Embryonic facial prominence (tissue), 1 donor: Measurements from ENCODE around the gene TMEM8B.
A peak's percentile ranks its signal among the peaks of the same experiment; 100 is the strongest.
"Not testable (repeated sequence)": the region's sequence is repeated elsewhere in the genome, so short reads cannot be mapped to it uniquely, and the experiment has no call there.

Experiments
- DNase-seq: peaks from one replicate; pipeline ENCODE4 v3.0.0-alpha.2; 2016; ENCODE audit errors: extremely low spot score

TMEM8B gene

DNA sequence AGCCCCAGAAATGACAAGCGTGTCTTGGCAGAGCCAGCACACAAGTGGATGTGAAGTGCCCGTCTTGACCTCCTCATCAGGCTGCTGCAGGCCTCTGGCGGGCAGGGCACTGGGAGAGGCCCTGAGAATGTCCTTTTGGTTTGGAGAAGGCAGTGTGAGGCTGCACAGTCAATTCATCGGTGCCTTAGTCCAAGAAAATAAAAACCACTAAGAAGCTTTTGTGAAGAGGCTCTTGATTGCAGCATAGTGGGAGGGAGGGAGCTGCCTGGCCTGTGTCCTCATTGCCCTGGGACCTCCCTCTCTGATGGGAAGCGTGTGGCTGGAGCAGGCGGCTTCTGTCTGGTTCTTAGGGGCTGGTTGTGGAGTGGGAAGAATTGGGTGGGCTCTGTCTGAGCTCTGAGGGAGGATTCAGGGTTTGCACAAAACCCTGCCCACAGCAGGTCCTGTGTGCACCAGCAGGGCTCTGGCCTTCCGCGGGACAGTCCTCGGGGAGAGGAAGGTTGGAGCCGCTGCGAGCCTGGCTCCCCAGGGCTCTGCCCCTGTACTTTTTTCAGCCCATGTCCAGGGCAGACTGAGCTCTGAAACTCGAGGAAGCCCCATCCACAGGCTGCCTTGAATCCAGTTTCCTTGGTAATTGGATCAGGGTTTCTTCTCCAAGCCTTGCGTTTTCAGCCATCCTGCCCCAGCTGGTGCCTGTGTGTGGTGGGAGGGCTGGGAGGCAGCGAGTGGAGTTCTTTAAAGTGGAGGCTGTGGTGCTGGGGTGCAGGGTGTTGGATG, 78.1 kb downstream of the TMEM8B start:
- no peak for DNase-seq

DNA sequence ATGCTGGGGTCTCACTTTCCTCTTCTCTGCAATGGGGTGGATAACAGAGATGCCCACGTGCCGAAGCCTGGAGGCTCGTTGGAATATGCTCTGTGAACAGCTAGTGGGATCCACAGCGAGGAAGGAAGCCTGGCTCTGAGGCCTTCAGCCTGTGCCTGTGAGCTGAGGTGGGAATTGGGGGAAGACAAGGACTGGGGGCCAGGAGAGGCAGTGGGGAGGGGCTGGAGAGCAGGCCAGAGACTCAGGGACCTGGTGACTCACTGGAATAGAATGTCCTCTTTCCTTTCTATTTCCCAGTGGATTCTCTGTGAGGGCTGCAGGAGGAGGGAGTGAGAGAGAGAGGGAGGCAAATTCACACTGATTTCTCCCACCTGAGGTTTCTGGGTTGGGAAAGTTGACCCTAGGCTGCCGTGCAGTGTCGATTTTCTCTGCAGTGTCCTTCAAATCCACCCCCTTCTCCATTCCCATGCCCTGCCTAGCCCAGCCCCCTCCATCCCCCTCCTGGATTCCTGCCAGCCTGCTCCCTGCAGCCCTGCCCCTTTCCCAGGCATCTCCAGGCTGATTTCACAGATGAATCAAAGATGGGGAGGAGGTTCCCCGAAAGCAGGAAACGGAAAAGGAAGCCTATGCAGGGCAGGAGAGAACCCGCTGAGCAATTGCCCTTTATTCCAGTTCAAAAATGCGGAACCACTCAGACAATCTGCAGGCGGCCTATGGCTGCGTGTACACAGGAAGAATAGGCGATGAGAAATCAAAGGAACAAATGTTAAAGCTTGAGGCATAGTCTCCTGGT, 78.9 kb downstream of the TMEM8B start:
- DNase-seq, result peak; percentile 40

DNA sequence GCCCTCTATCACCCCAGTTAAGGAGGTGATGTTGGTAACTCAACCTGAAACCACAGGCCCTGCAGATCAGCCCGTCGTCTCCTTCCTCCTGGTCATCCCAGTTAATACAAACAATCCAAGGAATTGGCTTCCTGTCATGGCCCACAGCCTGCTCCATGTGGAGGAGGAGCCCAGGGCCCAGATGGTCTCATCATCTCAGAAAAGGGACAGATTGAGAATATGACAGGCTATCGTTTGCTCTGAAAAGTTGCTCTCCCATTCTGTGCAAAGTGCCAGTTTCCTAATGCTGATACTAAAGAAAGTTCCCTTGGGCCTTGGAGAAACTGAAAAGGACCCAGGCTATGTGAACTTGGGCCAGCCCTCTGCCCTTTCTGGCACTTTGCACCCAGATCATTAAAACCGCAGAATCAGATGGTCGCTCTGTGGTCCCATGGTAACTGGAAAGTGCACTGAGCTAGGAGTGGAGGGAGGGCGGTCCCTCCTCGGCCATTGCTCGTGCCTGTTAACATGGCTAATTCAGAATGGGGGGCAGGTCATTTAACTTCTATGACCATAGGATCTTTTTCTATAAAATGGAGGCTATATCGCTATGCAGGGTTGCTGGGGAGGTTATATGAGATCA, 79.6 kb downstream of the TMEM8B start:
- no peak for DNase-seq

DNA sequence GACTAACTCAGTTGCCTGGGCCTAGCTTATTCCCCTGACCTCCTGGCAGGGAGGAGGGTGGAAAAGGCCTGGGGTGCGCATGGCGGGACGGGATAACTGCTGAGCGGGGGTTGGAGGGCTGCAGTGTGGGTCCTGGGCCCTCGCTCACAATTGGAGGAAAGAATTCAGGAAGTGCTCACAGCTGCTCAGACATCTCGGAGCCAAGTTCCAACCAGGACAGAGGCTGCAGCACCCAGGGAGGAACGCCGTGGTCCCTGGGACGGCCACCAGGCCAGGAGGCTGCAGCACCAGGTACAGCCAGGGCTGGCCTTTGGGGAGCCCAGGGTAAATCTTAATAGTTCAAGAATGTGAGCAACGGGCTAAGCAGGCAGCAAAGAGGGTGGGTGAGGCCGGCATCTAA, 80.2 kb downstream of the TMEM8B start, which contains the start of gene SPAAR:
TSS of gene SPAAR (plus strand) at position 217 of the 400 bp plus-strand sequence. CDS start 974 bp downstream, outside the sequence.
- no peak for DNase-seq

DNA sequence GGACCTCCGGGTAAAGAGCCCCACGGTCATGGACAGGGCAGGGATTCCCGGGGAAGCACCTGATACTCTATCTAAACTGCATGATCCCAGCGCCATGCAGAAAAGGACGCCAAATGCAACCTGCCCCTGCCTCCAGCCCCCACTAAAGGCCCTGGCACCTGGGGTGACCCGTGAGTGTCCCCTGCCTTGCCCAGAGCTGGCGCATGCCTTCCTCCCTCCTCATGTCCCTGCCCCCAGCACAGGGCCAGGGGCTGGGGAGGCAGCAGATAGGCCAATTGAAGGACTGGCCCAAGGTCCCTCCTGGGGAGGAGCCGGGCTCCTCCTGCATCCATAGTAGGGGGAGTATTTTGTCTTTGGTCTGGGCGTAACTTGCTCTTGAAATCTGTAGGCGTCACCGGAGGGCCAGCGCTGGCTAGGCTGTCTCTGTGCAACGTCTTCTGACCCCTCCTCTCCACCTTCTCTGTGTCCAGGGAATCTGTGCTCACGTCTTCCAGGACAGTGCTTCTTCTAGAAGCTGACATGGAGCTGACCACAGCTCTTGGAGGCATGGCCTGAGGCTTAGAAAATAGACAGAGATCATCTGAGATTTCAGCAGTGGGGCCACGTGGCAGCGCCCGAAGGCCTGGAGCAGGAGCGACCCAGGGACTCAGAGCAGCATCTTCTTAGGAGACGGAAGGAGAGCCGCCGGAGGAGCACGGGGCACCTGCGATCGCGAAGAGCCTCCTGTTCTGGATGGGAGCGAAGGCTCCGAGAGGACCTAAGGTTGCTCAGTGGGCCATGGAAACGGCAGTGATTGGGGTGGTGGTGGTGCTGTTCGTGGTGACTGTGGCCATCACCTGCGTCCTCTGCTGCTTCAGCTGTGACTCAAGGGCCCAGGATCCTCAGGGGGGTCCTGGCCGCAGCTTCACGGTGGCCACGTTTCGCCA, 80.9 kb downstream of the TMEM8B start:
- DNase-seq, result no peak

DNA sequence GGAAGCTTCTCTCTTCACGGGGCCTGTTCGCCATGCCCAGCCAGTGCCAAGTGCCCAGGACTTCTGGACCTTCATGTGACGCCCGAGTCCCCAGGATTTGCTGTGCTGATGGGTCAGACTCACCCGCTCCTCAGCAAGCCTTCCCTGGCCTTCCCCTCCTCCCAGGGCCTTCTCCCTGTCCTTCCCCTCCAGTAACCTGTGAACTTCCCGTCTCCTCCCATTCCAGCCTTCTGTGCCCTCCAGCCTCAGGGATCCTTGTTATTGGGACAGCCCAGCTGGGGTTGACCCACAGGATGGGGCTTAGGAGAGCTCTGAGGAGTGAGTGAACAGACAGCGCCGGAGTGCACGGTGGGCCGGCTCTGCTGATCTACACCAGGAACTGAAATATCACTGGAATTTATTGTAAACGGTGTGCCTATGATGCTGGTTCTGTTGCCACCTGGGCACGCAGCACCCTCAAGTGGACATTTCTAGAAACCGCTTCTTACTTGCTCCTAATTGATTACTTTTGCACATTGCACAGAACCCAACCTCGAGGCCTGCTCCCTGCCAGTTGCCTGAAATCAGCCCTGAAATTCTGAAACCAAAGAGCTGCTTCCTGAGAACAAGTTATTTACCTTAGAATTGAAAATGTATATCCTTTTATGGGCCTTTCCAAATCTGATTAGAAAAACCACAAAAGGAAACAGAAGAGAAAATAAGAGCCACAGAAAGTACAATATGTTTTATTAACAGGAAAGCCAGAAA, 81.8 kb downstream of the TMEM8B start:
- no peak for DNase-seq

DNA sequence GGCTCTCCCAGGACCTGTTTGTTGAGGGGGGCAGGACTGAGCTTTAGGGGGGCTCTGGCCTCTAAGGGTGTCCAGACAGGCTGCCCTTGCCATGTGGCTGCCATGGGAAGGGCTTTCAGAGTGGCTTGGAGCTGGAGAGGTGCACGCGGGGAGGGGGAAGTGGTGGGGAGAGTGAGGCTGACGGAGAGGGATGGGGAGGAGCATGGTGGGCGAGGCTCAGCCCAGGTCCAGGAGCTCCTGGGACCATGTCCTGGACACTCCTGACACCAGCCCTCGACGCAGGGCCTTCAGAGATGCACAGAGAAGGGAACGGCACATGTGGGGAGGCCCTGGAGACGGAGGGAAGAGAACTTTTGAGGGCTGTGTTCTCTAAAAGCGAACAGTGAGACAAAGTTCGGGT, 82.7 kb downstream of the TMEM8B start:
- no peak for DNase-seq

DNA sequence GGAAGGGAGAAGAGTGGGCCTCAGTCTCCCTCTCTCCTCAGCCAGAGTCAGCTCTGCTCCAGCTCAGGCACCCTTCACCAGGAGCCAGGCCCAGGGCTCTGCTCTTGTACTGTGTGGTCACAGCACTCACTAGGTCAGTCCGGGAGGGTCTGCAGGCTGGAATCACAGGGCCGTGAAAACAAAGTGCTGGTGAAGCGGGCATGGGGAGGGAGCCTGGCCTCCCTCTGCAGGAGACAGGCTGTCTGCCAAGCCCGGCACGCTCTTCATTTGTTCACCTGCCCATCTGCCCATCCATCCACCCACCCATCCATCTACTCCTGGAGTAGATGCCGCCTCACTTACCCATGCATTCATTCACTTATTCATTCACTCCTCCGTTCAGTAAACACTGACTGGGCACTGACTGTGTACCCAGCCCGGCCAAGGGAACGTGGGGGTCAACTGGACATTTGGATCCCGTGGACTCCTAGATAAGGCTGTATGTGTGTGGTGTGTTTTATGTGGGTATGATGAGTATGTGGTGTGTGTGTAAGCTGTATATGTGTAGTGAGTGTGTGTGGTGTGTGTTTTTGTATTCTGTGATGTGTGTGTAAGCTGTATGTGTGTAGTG, 83.9 kb downstream of the TMEM8B start:
- no peak for DNase-seq

DNA sequence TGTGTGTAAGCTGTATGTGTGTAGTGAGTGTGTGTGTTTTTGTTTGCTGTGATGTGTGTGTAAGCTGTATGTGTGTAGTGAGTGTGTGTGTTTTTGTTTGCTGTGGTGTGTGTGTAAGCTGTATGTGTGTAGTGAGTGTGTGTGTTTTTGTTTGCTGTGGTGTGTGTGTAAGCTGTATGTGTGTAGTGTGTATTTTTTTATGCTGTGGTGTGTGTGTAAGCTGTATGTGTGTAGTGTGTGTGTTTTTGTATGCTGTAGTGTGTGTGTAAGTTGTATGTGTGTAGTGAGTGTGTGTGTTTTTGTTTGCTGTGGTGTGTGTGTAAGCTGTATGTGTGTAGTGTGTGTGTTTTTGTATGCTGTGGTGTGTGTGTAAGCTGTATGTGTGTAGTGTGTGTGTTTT, 84.4 kb downstream of the TMEM8B start:
- DNase-seq, result not testable (repeated sequence)

DNA sequence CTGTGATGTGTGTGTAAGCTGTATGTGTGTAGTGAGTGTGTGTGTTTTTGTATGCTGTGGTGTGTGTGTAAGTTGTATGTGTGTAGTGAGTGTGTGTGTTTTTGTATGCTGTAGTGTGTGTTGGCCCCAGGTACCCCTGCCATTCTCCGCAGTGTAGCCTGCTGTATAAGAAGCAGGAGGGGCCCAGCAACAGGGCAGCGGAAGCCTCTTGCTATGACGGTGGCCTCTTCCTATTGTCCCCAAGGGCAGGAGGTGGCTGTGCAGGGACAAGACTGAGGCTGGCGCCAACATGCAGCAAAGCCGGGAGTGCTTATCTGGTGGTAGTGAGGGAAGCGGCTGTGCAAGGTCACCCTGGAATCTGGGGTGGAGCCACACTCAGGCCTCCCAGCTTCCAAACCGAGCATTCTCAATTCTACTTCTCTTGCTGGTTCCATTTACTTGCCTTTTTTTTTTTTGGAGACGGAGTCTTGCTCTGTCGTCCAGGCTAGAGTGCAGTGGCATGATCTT, 85.3 kb downstream of the TMEM8B start:
- DNase-seq, result no peak
